ENCODE results near the gene BMP2K.
"Not testable (repeated sequence)": the region's sequence is repeated elsewhere in the genome, so short reads cannot be mapped to it uniquely, and the experiment has no call there.

- TF ChIP-seq CTCF (conservative IDR thresholded peaks at IDR 0.05 in 1 of 2, IDR thresholded peaks at IDR 0.05 in 1 of 2; ENCODE audit: low read depth in 1 of 2, low read length in 2 of 2); EZH2 (IDR thresholded peaks at IDR 0.05; ENCODE audit: low read length, missing control alignments): not testable (repeated sequence)
Measured at GRCh38 chr4:78795594-78796416, 19.7 kb downstream of the BMP2K start.
